Activated CD4-positive, alpha-beta T cell treated with anti-CD3 and anti-CD28 coated beads, Interleukin-2, amount 50 U/mL, for 48 hours (primary cell): Measurements from ENCODE around the gene EXD3.
"Not testable (repeated sequence)": the region's sequence is repeated elsewhere in the genome, so short reads cannot be mapped to it uniquely, and the experiment has no call there.

Source experiments
- DNase-seq, 2 experiments: peaks; one replicate each; pipeline ENCODE4 v3.0.0-alpha.2; 2020

The EXD3 gene

DNA sequence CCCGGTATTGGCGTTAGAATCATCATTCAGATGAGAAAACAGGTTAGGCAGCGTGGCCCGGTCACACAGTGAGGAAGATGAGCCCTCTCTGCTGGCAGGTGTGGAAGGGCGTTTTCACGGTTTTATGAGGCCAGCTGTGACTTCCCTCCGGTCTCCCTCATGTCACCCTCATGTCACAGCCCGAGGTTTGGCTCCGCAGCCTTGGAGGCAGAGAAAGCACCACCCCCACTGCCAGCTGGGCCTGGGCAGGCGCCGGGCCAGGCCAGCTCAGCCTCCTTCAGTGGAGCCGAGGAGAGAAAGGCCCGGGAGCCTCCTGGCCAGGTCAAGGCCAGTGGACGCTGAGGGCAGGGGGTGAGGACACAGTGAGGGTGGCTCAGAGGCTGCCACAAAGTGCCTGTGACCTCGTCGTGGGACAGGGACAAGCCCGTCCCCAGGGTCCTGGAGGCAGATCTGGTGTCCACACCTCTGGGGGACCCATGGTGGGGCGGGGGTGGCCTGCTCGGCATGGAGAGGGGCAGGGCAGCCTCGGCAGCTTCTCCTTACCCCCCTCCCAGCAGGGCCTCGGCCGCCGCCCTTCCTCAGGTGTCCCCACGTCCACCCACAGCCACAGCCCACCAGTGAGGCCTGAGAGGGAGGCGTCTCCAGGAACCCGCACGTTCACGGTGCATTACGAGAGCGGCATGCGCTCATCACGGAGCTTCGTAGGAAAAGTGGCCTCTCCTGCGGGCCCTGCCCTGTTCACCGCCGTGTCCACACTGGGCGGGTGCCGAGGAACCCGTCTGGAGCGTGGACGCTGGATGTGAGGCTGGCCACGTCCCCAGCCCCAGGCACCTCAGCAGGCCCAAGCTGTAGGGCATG lies 32.2 kb downstream of the EXD3 start:
- DNase-seq, result no peak

DNA sequence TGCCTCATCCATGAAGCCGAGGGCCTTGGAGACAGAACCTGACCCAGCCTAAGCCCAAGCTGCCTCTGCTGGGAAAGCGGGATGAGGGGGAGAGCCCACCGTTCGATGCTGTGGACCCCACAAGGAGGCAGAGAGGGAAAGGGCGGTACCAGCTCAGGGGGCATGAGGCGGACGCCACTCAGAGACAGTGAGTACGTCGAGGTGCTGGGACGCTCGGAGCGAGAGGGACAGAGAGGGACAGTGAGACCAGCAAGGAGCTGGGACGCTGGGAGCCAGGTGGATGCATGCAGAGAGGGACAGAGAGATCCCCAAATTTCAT lies 33.6 kb downstream of the EXD3 start:
- DNase-seq, result no peak

DNA sequence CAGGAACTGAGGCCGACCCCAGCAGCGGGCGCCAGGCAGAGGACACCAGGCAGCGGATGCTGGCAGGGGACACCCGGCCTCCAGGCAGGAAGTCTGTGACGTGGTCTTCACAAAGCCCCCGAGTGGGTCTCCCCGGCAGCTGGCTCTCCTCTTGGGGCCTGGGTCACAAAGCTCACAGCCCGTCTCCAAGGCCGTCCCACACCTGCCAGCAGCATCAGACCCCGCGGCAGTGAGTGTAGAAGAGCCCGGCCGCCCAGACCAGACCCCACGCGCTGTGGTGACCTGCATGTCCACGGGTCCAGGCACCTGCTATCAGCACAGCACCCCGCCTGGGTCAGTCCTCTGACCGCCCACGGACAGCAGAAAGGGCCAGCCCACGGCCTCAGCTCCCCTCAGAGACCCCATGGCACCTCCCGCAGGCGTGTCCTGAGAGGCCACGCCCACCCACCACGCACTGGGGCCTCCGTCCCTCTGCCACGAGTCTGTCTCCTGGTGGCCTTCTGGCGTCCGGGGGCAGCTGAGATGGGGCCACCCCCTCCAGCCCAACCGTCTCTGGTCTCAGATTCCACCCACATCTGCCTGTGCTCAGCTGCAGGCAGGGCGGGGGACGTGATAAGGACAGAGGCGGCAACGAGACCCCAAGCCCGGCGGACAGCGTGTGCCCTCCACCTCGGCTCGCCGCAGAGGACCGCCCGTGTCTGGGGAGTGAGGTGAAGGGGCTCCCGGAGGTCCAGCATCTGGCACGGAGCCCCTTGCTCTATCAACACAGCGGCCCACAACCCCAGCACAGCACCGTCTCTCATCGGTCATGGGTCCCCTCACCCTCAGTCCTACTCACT lies 34.2 kb downstream of the EXD3 start:
- DNase-seq, result no peak

DNA sequence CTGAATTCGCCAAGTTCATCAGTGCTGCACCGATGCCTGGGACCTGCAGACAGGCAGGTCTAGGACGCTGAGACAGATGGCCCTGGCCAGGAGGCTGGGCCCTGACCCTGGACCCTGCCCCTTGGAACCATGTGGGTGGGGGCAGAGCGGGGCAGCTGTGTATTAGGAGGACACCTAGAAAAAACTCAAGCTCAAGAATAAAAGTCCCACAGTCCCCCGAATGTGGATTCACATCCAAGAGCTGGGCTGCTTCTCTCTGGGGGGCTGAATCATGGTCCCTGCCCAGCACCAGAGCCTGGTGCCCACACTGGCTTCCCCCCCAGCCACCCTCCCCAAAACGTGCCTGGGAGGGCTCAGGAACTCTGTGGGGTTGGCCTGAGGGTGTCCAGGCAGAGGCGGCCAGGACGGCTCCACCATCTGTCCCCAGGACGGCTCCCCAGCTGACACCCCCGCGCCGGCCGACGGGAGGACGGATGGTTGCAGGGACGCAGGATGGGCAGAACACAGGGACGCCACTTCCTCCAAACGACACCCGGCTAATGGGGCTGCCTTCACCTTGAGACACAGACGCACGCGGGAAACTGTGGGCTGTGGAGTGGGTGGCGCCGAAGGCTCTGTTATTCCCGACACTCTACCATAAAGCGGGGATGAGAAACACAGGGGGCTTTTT lies 34.9 kb downstream of the EXD3 start:
- DNase-seq, result no peak

DNA sequence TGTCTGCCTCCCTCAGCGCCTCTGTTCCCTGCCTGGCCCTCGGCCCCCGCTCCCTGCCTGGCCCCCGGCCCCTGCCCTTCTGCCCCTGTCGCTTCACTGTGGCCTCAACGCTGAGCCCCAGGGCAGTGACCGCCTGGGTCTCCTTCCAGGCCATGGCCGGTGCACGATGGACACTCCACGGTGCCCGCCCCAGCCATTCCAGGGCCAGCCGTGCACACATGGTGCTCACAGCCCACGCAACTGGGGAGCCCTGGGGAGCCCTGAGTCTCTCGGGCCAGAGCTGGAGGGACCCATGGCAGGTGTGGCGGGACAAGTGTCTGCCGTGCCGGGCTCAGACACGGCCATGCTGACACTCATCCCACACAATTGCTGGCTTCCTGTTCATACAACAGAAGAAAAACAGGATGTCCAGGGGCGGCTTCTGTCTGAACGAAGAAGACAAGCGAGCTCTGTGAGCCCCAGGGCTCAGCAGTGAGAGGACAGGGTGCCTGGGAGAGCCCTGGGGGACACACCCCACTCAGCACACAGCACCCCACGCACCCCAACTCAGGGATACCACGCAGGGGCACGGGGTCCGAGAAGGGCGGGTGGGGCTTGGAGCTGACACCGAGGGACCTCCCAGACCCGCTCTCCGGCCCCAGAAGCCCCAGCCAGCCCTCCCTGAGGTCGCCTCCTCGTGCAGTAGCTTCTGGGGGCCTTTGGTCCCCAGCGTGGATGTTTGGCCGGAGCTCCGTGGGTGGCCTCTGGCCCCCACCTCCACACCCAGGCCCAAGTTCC lies 35.7 kb downstream of the EXD3 start:
- peak; percentile 31 to 38 for DNase-seq

DNA sequence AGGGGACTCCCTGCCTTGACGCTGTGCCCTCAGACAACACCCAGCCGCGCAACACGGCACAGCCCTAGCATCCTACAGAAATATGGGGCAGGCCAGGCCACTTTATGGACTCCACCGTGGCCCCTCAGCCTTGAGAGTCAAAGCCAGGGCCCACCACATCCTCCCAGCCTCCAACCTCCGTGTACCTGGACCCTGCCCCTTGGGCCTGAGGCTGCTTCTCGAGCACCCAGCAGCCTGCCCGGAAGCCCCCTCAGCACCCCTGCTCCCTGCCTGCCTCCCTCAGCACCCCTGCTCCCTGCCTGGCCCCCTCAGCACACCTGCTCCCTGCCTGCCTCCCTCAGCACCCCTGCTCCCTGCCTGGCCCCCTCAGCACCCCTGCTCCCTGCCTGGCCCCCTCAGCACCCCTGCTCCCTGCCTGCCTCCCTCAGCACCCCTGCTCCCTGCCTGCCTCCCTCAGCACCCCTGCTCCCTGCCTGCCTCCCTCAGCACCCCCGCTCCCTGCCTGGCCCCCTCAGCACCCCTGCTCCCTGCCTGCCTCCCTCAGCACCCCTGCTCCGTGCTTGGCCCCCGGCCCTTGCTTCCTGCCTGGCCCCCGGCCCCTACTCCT lies 36.4 kb downstream of the EXD3 start:
- DNase-seq, result not testable (repeated sequence)

DNA sequence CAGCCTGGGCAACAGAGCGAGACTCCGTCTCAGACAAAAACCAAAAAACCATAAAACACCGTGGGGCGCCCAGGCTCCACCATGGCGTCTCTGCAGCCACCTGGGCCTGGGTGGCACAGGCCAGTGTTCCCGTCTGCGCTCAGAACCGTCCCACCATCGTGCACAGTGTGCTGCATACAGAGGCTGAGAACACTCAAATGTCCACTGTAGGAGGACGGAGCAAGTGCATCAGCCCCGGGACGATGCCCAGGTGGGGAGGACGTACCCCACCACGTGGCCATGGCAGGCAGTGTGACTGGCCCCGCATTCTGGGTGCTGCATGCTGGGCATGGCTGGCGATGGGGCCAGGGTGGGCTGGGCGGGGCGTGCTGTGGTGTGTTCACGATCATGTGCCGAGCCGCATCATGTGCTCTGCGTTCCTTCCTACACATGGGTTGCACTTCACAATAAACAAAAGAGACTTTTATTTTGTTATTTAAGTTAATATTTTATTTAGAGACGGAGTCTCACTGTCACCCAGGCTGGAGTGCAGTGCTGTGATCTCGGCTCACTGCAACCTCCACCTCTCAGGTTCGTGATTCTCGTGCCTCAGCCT lies 37.8 kb downstream of the EXD3 start:
- no peak for DNase-seq

DNA sequence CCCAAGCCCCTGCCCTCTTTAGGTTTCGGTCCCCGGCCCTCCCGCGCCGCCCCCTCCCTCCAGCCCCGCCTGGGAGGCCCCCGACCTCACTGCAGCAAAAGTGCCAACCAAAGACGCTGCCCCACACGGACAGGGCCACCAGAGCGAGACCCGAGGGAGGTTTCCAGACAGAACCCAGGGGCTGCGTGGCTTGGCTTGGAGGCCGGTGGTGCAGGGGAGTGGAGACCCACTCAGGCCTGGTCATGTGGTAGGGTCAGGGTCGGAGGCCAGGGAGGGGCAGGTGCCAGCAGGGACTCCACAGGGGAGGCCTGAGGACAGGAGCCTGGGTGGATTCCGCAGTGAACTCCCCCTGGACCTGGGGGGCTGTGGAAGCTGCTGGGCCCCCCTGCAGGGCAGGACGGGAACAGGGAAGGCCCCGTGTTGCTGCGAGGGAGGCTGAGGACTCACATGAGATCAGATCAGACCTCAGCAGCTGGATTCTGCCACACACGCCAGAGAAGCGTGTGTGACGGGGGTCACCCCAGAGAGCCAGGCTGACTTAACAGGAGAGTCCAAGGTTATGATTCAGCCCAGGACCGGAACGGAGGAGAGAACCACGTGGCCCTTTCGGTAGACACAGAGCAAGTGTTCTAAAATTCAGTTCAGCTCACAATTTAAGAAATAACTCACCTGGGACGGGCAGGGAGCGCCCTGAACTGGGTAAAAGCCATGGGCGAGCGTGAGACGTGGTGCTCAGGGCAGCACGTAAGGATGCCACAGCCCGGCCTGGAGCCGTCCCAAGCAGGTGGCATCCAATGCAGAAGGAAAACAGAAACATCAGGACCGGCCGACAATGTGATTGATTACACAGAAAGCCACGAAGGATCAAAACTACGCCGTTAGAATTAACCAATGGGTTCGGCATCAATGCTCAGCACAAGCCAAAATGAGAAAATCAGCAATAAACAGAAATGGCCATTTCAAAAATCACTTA lies 38.9 kb downstream of the EXD3 start:
- no peak for DNase-seq

DNA sequence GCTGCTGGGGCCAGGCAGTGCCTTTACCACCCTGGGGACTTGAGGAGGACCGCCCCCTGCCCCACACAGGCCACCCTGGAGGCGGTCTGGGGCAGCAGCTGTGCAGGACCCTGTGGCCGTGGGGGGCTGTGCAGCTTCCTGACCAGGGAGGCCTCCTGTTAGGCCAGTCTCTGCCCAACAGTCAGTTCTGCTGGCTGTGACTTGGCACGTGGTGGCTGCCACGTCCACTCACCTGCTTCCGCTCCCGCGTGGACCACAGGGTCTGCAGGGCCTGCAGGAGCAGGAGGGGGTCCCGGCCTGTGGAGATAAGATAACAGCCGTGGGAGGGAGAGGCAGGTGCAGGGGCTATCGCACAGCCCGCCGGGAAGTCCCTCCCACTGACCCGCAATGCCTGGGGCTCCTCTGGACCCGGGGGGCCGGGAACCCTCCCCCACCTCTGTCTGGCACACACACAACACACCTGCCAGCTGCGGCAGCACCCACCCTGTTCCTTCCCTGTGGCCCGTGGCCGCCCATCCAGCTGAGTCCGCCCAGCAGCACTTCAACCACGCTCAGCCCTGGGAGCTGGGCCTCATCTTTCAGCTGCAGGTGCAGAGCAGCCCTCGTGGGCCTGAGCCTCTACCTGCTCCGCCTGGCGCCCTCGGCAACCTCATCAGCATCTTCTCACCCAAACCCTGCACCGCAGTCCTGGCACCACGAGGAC lies 39.7 kb downstream of the EXD3 start:
- DNase-seq, result no peak

DNA sequence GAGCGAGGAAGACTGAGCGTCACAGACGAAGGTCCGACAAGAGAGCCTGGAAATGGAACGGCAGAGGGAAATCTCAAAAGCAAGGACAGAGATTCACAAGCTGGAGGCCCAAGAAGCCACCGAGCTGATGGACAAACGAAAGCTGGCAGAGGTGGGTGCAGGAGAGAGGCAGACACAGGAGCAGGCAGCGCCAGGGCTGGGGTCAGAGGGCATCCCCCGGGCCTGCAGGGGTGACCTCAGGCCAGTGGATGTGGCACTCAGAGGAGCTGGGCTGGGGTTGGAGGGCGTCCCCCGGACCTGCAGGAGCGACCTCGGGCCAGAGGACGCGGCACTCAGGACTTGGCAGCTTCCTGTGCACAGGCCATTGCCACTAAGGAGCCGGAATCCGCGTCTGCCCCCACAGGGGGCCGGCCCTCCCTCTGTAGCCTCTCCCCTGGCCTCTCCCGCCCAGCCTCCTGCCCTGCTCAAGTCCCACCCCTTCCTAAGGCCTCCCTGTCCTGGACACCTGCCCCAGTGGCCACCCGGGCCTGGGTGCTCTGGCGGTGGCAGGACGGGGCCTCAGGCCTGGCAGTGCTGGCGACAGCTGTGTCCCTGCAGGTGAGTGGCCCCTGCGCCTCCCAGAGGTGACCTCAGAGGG lies 40.4 kb downstream of the EXD3 start:
- DNase-seq, result no peak

DNA sequence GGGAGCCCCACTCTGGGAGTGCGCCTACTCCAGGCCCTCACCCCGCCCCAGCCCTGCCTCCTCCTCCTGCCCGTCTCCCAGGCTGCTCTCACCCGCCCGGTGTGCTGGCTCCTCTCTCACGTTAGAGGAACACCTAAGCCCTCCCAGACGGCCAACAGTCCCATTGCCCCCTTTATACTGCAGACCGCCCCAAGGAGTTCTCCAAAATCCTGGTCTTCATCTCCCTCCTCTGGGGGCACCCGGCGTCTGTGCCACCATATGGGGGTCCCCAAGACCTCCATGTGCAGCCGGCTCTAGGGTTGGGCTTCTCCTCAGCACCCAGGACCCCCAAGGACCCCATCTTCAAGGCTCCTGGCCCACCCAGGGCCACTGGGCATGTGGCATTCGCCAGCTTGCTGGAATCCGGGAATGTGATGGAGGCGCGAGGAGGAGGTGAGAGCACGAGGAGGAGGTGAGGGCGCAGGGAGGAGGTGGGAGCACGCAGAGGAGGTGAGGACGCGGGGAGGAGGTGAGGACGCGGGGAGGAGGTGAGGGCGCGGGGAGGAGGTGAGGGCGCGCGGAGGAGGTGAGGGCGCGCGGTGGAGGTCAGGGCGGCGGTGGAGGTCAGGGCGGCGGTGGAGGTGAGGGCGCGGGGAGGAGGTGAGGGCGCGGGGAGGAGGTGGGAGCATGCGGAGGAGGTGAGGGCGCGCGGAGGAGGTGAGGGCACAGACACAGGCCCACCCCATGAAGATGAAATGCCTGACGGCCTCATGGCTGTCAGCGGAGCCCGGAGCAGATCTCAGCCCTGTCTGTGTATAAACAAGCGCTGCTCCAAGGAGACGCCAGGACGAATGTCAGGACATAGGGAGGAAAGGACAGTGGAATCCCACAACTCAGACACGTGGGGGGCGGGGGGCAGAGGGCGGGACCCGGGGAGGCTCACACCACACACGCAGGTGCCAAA lies 41.2 kb downstream of the EXD3 start:
- no peak for DNase-seq

DNA sequence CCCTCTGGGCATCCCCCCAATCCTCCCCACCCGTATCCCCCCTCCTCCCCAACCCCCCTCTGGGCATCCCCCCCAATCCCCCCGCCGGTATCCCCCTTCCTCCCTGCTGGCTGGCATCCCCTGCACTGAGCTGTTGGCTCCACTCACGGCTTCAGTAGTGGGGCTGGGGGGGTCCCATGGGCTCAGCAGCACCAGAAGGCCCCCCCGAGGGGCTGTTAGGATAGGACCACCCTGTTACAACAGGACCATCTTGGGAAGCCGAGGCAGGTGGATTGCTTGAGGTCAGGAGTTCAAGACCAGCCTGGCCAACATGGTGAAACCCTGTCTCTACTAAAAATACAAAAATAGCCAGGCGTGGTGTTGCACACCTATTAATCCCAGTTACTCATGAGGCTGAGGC lies 42.4 kb downstream of the EXD3 start:
- no peak for DNase-seq

DNA sequence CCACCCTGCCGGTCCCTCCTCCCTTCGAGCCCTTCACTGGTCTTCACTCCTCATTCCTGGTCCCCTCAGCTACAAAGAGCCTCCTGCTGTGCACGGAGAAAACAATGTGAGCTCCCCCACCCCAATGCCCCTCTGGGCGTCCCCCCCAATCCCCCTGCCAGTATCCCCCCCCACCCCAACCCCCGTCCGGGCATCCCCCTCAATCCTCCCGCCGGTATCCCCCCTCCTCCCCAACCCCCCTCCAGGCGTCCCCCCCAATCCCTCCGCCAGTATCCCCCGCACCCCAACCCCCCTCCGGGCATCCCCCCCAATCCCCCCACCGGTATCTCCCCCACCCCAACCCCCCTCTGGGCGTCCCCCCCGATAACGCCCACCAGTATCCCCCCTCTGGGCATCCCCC lies 42.8 kb downstream of the EXD3 start:
- DNase-seq, result no peak

DNA sequence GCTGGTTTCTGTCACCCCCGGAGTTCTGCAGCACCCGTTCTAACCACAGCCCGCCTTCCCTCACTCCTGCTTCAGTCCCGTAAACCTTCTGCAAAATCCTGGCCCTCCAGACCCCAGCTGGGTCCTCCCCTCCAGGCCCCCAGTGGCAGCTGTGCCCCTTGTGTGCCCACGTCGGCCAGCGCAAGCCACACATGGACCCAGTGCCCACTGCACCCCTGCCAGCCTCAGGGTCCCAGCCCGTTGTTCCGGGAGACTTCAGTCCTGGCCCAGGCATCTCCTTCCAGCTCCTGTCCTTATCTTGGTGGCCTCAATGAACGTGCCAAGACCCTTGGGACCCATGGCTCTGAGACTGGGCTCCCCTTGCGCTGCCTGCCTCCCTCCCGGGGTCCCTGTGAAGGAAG lies 43.2 kb downstream of the EXD3 start:
- no peak for DNase-seq

DNA sequence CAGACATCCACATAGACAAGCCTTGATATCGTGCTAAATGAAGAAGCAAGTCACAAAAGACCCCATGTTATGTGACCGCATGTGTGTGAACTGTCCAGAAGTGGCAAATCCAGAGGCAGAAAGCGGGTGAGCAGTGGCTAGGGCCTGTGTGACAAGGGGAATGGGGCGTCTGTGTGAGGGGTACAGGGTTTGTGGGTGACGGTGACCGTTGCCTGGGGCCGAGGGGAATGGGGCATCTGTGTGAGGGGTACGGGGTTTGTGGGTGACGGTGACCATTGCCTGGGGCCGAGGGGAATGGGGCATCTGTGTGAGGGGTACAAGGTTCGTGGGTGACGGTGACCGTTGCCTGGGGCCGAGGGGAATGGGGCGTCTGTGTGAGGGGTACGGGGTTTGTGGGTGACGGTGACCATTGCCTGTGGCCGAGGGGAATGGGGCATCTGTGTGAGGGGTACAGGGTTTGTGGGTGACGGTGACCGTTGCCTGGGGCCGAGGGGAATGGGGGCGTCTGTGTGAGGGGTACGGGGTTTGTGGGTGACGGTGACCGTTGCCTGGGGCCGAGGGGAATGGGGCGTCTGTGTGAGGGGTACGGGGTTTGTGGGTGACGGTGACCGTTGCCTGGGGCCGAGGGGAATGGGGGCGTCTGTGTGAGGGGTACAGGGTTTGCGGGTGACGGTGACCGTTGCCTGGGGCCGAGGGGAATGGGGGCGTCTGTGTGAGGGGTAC lies 44.1 kb downstream of the EXD3 start:
- DNase-seq, result not testable (repeated sequence)

DNA sequence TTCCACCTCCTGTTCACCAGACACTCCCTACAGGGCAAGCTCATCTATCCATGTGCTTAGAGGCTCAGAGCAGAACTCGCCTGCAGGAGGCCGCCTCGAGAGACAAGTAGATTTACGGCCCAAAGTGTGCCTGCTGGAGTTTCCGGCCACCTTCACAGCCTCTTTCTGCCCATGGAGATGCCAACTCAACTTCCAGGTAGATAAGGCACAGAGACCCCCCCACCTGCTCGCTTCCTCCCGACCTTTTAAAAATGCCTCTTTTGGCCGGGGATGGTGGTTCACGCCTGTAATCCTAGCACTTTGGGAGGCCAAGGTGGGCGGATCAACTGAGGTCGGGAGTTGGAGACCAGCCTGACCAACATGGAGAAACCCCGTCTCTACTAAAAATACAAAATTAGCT lies 46.6 kb downstream of the EXD3 start:
- DNase-seq, result no peak

DNA sequence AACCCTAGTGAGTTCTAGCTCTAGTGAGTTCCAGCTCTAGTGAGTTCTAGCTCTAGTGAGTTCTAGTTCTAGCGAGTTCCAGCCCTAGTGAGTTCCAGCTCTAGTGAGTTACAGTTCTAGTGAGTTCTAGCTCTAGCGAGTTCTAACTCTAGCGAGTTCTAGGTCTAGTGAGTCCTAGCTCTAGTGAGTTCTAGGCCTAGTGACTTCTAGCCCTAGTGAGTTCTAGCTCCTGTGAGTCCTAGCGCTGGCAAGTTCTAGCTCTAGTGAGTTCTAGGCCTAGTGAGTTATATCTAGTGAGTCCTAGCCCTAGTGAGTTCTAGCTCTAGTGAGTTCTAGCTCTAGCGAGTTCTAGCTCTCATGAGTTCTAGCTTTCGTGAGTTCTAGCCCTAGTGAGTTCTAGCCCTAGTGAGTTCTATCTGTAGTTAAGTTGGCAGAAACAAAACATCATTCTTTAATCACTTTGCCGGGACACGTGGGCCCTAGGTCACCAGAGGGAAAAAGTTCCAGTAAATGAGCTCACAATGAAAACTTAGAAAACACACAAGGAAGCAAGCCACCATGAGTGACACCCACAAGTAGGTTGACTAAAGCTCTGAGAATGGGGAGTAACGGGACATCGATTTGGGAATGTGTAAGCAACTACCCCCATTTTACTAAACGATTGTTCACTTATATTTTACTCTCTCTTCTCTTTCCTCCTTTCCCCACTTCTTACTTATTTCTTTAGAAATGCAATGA lies 47.5 kb downstream of the EXD3 start:
- DNase-seq, result no peak
